ENCODE measurements around the gene A1BG.

A1BG gene

DNA sequence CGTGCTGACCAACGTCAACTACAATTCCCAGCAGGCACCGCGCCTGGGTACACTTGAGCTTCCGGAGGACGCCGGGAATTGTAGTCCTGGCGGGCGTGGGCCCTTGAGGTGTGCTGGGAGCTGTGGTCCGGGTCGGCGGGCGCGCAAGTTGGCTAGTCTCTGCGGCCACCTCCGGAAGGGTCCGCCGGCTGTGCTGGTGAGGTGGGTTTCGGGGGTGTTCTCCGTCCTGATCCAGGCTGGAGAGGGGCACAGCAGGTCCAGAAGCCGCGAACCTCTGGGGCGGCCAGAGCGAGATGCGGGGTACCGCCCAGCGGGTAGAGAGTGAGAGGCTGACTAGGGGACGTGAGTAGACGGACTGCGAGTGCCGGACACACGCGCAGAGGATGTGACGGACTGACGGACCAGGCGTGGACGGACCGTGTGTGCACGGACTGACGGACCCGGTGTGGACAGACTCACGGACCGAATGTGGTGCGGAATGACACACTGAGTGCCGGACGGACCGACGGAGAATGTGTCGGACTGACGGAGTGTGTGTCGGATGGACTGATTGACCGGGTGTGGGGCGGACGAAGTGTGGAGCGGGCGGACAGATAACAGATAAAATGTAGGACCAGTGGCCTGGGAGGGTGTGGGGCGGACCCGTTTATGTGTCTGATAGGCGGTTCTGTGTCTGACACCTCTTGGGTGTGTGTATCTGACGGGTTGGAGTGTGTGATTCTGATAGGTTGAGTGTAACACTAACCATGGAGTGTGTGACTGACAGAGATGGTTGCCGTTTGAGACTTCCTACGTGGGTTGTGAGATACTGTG, 26.2 kb downstream of the A1BG start, which contains the start of gene ZSCAN22 (continued):
- TF ChIP-seq HOXA7 (CRISPR knock-in tag; IDR thresholded peaks at IDR 0.05; ENCODE audit: borderline replicate concordance) (no peak), ZNF747 (tag by site-specific recombination; IDR thresholded peaks at IDR 0.05) (no peak; the same call in 1 of the 2 replicates), ZSCAN30 (tag by site-specific recombination; IDR thresholded peaks at IDR 0.05) (peak; percentile 96; the same call in 1 of the 2 replicates), YY2 (tag by site-specific recombination; IDR thresholded peaks at IDR 0.05) (peak; percentile 43; the same call in 1 of the 2 replicates), ZNF404 (tag by site-specific recombination; IDR thresholded peaks at IDR 0.05) (no peak), KLF16 (tag by site-specific recombination; IDR thresholded peaks at IDR 0.05) (peak; percentile 99), ZNF23 (tag by site-specific recombination; IDR thresholded peaks at IDR 0.05; ENCODE audit: borderline replicate concordance) (0 out of 2 replicates have a peak, but pooled peaks have one; percentile 48), ZNF140 (tag by site-specific recombination; IDR thresholded peaks at IDR 0.05) (no peak), ZNF571 (tag by site-specific recombination; IDR thresholded peaks at IDR 0.05) (no peak), ZBTB20 (tag by site-specific recombination; IDR thresholded peaks at IDR 0.05) (peak; percentile 93), ZNF239 (tag by site-specific recombination; IDR thresholded peaks at IDR 0.05) (0 out of 2 replicates have a peak, but pooled peaks have one; percentile 79)
- TF ChIP-seq, protein P1, sequence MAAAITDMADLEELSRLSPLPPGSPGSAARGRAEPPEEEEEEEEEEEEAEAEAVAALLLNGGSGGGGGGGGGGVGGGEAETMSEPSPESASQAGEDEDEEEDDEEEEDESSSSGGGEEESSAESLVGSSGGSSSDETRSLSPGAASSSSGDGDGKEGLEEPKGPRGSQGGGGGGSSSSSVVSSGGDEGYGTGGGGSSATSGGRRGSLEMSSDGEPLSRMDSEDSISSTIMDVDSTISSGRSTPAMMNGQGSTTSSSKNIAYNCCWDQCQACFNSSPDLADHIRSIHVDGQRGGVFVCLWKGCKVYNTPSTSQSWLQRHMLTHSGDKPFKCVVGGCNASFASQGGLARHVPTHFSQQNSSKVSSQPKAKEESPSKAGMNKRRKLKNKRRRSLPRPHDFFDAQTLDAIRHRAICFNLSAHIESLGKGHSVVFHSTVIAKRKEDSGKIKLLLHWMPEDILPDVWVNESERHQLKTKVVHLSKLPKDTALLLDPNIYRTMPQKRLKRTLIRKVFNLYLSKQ (tag by site-specific recombination; IDR thresholded peaks at IDR 0.05; ENCODE audit: borderline replicate concordance) = peak; percentile 75; the same call in 1 of the 2 replicates
- TF ChIP-seq, protein P2, sequence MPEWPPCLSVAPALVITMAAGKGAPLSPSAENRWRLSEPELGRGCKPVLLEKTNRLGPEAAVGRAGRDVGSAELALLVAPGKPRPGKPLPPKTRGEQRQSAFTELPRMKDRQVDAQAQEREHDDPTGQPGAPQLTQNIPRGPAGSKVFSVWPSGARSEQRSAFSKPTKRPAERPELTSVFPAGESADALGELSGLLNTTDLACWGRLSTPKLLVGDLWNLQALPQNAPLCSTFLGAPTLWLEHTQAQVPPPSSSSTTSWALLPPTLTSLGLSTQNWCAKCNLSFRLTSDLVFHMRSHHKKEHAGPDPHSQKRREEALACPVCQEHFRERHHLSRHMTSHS (tag by site-specific recombination; IDR thresholded peaks at IDR 0.05) = no peak
- TF ChIP-seq, protein P3, sequence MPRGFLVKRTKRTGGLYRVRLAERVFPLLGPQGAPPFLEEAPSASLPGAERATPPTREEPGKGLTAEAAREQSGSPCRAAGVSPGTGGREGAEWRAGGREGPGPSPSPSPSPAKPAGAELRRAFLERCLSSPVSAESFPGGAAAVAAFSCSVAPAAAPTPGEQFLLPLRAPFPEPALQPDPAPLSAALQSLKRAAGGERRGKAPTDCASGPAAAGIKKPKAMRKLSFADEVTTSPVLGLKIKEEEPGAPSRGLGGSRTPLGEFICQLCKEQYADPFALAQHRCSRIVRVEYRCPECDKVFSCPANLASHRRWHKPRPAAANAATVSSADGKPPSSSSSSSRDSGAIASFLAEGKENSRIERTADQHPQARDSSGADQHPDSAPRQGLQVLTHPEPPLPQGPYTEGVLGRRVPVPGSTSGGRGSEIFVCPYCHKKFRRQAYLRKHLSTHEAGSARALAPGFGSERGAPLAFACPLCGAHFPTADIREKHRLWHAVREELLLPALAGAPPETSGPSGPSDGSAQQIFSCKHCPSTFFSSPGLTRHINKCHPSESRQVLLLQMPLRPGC (tag by site-specific recombination; IDR thresholded peaks at IDR 0.05) = peak; percentile 63
- TF ChIP-seq, protein P4, sequence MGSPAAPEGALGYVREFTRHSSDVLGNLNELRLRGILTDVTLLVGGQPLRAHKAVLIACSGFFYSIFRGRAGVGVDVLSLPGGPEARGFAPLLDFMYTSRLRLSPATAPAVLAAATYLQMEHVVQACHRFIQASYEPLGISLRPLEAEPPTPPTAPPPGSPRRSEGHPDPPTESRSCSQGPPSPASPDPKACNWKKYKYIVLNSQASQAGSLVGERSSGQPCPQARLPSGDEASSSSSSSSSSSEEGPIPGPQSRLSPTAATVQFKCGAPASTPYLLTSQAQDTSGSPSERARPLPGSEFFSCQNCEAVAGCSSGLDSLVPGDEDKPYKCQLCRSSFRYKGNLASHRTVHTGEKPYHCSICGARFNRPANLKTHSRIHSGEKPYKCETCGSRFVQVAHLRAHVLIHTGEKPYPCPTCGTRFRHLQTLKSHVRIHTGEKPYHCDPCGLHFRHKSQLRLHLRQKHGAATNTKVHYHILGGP (tag by site-specific recombination; IDR thresholded peaks at IDR 0.05) = no peak
- TF ChIP-seq, protein P5, sequence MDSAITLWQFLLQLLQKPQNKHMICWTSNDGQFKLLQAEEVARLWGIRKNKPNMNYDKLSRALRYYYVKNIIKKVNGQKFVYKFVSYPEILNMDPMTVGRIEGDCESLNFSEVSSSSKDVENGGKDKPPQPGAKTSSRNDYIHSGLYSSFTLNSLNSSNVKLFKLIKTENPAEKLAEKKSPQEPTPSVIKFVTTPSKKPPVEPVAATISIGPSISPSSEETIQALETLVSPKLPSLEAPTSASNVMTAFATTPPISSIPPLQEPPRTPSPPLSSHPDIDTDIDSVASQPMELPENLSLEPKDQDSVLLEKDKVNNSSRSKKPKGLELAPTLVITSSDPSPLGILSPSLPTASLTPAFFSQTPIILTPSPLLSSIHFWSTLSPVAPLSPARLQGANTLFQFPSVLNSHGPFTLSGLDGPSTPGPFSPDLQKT (IDR thresholded peaks at IDR 0.05; ENCODE audit: borderline replicate concordance, low read depth, low read length) = no peak
- TF ChIP-seq, protein P6, sequence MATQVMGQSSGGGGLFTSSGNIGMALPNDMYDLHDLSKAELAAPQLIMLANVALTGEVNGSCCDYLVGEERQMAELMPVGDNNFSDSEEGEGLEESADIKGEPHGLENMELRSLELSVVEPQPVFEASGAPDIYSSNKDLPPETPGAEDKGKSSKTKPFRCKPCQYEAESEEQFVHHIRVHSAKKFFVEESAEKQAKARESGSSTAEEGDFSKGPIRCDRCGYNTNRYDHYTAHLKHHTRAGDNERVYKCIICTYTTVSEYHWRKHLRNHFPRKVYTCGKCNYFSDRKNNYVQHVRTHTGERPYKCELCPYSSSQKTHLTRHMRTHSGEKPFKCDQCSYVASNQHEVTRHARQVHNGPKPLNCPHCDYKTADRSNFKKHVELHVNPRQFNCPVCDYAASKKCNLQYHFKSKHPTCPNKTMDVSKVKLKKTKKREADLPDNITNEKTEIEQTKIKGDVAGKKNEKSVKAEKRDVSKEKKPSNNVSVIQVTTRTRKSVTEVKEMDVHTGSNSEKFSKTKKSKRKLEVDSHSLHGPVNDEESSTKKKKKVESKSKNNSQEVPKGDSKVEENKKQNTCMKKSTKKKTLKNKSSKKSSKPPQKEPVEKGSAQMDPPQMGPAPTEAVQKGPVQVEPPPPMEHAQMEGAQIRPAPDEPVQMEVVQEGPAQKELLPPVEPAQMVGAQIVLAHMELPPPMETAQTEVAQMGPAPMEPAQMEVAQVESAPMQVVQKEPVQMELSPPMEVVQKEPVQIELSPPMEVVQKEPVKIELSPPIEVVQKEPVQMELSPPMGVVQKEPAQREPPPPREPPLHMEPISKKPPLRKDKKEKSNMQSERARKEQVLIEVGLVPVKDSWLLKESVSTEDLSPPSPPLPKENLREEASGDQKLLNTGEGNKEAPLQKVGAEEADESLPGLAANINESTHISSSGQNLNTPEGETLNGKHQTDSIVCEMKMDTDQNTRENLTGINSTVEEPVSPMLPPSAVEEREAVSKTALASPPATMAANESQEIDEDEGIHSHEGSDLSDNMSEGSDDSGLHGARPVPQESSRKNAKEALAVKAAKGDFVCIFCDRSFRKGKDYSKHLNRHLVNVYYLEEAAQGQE (tag by site-specific recombination; IDR thresholded peaks at IDR 0.05) = peak; percentile 57
- TF ChIP-seq, protein P7, sequence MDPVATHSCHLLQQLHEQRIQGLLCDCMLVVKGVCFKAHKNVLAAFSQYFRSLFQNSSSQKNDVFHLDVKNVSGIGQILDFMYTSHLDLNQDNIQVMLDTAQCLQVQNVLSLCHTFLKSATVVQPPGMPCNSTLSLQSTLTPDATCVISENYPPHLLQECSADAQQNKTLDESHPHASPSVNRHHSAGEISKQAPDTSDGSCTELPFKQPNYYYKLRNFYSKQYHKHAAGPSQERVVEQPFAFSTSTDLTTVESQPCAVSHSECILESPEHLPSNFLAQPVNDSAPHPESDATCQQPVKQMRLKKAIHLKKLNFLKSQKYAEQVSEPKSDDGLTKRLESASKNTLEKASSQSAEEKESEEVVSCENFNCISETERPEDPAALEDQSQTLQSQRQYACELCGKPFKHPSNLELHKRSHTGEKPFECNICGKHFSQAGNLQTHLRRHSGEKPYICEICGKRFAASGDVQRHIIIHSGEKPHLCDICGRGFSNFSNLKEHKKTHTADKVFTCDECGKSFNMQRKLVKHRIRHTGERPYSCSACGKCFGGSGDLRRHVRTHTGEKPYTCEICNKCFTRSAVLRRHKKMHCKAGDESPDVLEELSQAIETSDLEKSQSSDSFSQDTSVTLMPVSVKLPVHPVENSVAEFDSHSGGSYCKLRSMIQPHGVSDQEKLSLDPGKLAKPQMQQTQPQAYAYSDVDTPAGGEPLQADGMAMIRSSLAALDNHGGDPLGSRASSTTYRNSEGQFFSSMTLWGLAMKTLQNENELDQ (tag by site-specific recombination; IDR thresholded peaks at IDR 0.05; ENCODE audit: low read depth) = peak; percentile 57; the same call in 1 of the 2 replicates
- TF ChIP-seq, protein P8, sequence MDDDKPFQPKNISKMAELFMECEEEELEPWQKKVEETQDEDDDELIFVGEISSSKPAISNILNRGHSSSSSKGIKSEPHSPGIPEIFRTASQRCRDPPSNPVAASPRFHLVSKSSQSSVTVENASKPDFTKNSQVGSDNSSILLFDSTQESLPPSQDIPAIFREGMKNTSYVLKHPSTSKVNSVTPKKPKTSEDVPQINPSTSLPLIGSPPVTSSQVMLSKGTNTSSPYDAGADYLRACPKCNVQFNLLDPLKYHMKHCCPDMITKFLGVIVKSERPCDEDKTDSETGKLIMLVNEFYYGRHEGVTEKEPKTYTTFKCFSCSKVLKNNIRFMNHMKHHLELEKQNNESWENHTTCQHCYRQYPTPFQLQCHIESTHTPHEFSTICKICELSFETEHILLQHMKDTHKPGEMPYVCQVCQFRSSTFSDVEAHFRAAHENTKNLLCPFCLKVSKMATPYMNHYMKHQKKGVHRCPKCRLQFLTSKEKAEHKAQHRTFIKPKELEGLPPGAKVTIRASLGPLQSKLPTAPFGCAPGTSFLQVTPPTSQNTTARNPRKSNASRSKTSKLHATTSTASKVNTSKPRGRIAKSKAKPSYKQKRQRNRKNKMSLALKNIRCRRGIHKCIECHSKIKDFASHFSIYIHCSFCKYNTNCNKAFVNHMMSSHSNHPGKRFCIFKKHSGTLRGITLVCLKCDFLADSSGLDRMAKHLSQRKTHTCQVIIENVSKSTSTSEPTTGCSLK (tag by site-specific recombination; IDR thresholded peaks at IDR 0.05) = no peak
- TF ChIP-seq, protein P9, sequence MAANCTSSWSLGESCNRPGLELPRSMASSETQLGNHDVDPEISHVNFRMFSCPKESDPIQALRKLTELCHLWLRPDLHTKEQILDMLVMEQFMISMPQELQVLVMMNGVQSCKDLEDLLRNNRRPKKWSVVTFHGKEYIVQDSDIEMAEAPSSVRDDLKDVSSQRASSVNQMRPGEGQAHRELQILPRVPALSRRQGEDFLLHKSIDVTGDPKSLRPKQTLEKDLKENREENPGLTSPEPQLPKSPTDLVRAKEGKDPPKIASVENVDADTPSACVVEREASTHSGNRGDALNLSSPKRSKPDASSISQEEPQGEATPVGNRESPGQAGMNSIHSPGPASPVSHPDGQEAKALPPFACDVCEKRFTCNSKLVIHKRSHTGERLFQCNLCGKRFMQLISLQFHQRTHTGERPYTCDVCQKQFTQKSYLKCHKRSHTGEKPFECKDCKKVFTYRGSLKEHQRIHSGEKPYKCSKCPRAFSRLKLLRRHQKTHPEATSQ (tag by site-specific recombination; IDR thresholded peaks at IDR 0.05) = peak; percentile 90; the same call in 1 of the 2 replicates

All from HEK293 (cell line).